HepG2 (cell line): ENCODE measurements around the gene TMPO. TPM values are rescaled to one million over a fixed set of nuclear protein-coding genes. Genes with fewer than 3 reads are reported as not detected.

Experiments used
- ATF7 ChIP-seq, 2 experiments: fragments of 450-650 bp in 1 of 2; sonication (generic) in 1 of 2; formaldehyde crosslinking in 1 of 2; IDR thresholded peaks; 2 replicates each; pipeline versions ENCODE4 v1.4.0 to v1.6.1; 2016 to 2020; ENCODE audit warnings: antibody characterized with exemption in 1 of 2, mild to moderate bottlenecking in 1 of 2, missing genetic modification reagents in 1 of 2
- CC2D1A ChIP-seq: sonication (generic); formaldehyde crosslinking; IDR thresholded peaks from 2 replicates; pipeline ENCODE4 v1.8.1; 2023; ENCODE audit warnings: mild to moderate bottlenecking, missing genetic modification reagents
- FIP1L1 ChIP-seq: fragments of 200-400 bp; formaldehyde crosslinking; IDR thresholded peaks from 2 replicates; pipeline ENCODE4 v1.6.1; 2018; ENCODE audit warnings: low read depth, mild to moderate bottlenecking, low read length, moderate library complexity, borderline replicate concordance; ENCODE audit not compliant: insufficient read depth
- FOSL1 ChIP-seq: sonication (generic); formaldehyde crosslinking; IDR thresholded peaks from 2 replicates; pipeline ENCODE4 v1.9.0; 2021; ENCODE audit warnings: missing genetic modification reagents, borderline replicate concordance
- HINFP ChIP-seq: sonication (generic); formaldehyde crosslinking; IDR thresholded peaks from 2 replicates; pipeline ENCODE4 v1.4.0; 2020; ENCODE audit warnings: low read depth, mild to moderate bottlenecking, missing genetic modification reagents
- IKZF1 ChIP-seq: fragments of 450-650 bp; IDR thresholded peaks from 2 replicates; pipeline ENCODE4 v1.7.1; 2016
- LRRFIP1 ChIP-seq: sonication (generic); formaldehyde crosslinking; conservative IDR thresholded peaks from 2 replicates; pipeline ENCODE4 v1.4.0; 2020; ENCODE audit warnings: missing genetic modification reagents
- RBM39 ChIP-seq: fragments of 200-400 bp; formaldehyde crosslinking; IDR thresholded peaks from one replicate; pipeline ENCODE4 v1.6.1; 2018; ENCODE audit warnings: antibody characterized with exemption, mild to moderate bottlenecking, low read depth, low read length; ENCODE audit not compliant: poor library complexity, severe bottlenecking
- REXO4 ChIP-seq: sonication (generic); formaldehyde crosslinking; IDR thresholded peaks from 2 replicates; pipeline ENCODE4 v1.8.0; 2022; ENCODE audit warnings: missing genetic modification reagents, mild to moderate bottlenecking, borderline replicate concordance
- TIGD3 ChIP-seq: sonication (generic); formaldehyde crosslinking; IDR thresholded peaks from 2 replicates; pipeline ENCODE4 v1.5.1; 2020; ENCODE audit warnings: mild to moderate bottlenecking, missing genetic modification reagents, borderline replicate concordance
- ZNF12 ChIP-seq: sonication (generic); formaldehyde crosslinking; IDR thresholded peaks from 2 replicates; pipeline ENCODE4 v1.5.0; 2020; ENCODE audit warnings: missing genetic modification reagents
- ZNF180 ChIP-seq: sonication (generic); formaldehyde crosslinking; IDR thresholded peaks from 2 replicates; pipeline ENCODE4 v1.4.0; 2020; ENCODE audit warnings: low read depth, missing genetic modification reagents, borderline replicate concordance
- ZNF496 ChIP-seq: sonication (generic); formaldehyde crosslinking; IDR thresholded peaks from 2 replicates; pipeline ENCODE4 v1.8.1; 2023; ENCODE audit warnings: mild to moderate bottlenecking, moderate library complexity, missing genetic modification reagents; ENCODE audit not compliant: insufficient replicate concordance
- ZNF557 ChIP-seq: sonication (generic); formaldehyde crosslinking; IDR thresholded peaks from 2 replicates; pipeline ENCODE4 v1.4.0; 2020; ENCODE audit warnings: missing genetic modification reagents
- ZNF572 ChIP-seq: sonication (generic); formaldehyde crosslinking; IDR thresholded peaks from 2 replicates; pipeline ENCODE4 v1.5.1; 2020; ENCODE audit warnings: mild to moderate bottlenecking, missing genetic modification reagents
- ZNF597 ChIP-seq: sonication (generic); formaldehyde crosslinking; IDR thresholded peaks from 2 replicates; pipeline ENCODE4 v1.5.0; 2020; ENCODE audit warnings: missing genetic modification reagents
- ZNF639 ChIP-seq: conservative IDR thresholded peaks from 2 replicates; pipeline ENCODE4 v1.6.1; 2018; ENCODE audit warnings: missing genetic modification reagents
- ZNF747 ChIP-seq: sonication (generic); formaldehyde crosslinking; IDR thresholded peaks from 2 replicates; pipeline ENCODE4 v1.8.1; 2023; ENCODE audit warnings: missing genetic modification reagents, mild to moderate bottlenecking, borderline replicate concordance
- ZNF816 ChIP-seq: sonication (generic); formaldehyde crosslinking; IDR thresholded peaks from 2 replicates; pipeline ENCODE4 v1.8.0; 2022; ENCODE audit warnings: missing genetic modification reagents, mild to moderate bottlenecking, borderline replicate concordance
- ZNF891 ChIP-seq: sonication (generic); formaldehyde crosslinking; IDR thresholded peaks from 2 replicates; pipeline ENCODE4 v1.5.0; 2020; ENCODE audit warnings: mild to moderate bottlenecking, missing genetic modification reagents
- polyA plus RNA-seq, 8 experiments: library from polyadenylated mRNA; depleted of rRNA in 3 of 8; stranded (reverse) in 7 of 8; unstranded in 1 of 8; fragments of >200 nt; fragmentation: Illumina TruSeq in 4 of 8; extraction: Trizol in 4 of 8; gene quantifications; 2 replicates each; pipeline versions ENCODE4 v1.2.1 to v1.2.3, GENCODE V29; 2011 to 2016; ENCODE audit warnings: low read depth in 4 of 8, missing spikeins in 1 of 8, mixed read lengths in 1 of 8; ENCODE audit not compliant: insufficient read depth in 1 of 8
- total RNA-seq, 5 experiments: library from RNA; depleted of rRNA; stranded (reverse); fragments of >200 nt; fragmentation: Illumina TruSeq; extraction: Trizol; gene quantifications; 2 replicates each; pipeline ENCODE4 v1.2.3, GENCODE V29; 2016; ENCODE audit warnings: low read depth in 1 of 5

The TMPO gene
- total and polyA plus RNA-seq, 2 of the 13 experiments (the other 11 are each of a cell fraction or from before 2014, with no cell fraction given): 24.2 to 167 TPM

- no peak for TF ChIP-seq ATF7 (IDR thresholded peaks at IDR 0.05)
- TF ChIP-seq ATF7 (CRISPR knock-in tag; IDR thresholded peaks at IDR 0.05): no peak
- 0 out of 2 replicates have a peak, but pooled peaks have one; percentile 57 for TF ChIP-seq TIGD3
- TF ChIP-seq IKZF1: no peak
- no peak for TF ChIP-seq ZNF180 (CRISPR knock-in tag)
- TF ChIP-seq CC2D1A: 0 out of 2 replicates have a peak, but pooled peaks have one; percentile 37
- TF ChIP-seq ZNF12 (CRISPR knock-in tag): no peak
- no peak for TF ChIP-seq ZNF816 (CRISPR knock-in tag)
- no peak for TF ChIP-seq ZNF597 (CRISPR knock-in tag)
- TF ChIP-seq RBM39: peak; percentile 71
- TF ChIP-seq ZNF496 (CRISPR knock-in tag): no peak
- no peak for TF ChIP-seq FOSL1
- TF ChIP-seq HINFP (CRISPR knock-in tag): no peak
- TF ChIP-seq ZNF557: 0 out of 2 replicates have a peak, but pooled peaks have one; percentile 61
- TF ChIP-seq REXO4 (CRISPR knock-in tag): no peak
- no peak for TF ChIP-seq ZNF747
- TF ChIP-seq LRRFIP1: no peak
- no peak for TF ChIP-seq ZNF572 (CRISPR knock-in tag)
- no peak for TF ChIP-seq ZNF639 (CRISPR knock-in tag)
- TF ChIP-seq FIP1L1: no peak
- TF ChIP-seq ZNF891 (CRISPR knock-in tag): no peak
Measured at GRCh38 chr12:98515287-98516110, at the start of gene TMPO (continued).
